Activated CD4-positive, alpha-beta T cell treated with anti-CD3 and anti-CD28 coated beads, Interleukin-2, amount 10 ng/mL, durations not matched to agents 7 days and 5 days (primary cell): ENCODE measurements around the gene ERMARD. TPM values are rescaled to one million over a fixed set of nuclear protein-coding genes. Genes with fewer than 3 reads are reported as not detected.

Source experiments
- CTCF ChIA-PET: fragments of 350-600 bp; sonication (Branson Sonifier 250); formaldehyde crosslinking; loops from one replicate; lab custom pipeline; 2021; ENCODE audit warnings: antibody characterized with exemption; lab: Charles Lee
- POLR2A ChIA-PET: fragments of 350-600 bp; sonication (Branson Sonifier 250); formaldehyde crosslinking; loops from one replicate; lab custom pipeline; 2021; ENCODE audit warnings: antibody characterized with exemption; lab: Charles Lee
- DNase-seq: peaks from one replicate; pipeline ENCODE4 v3.0.0-alpha.2; 2020
- H3K27ac Mint-ChIP-seq: one replicate; pipeline ENCODE4 v1.8.0; 2021; ENCODE audit warnings: mild to moderate bottlenecking, moderate library complexity, mixed read lengths
- H3K27me3 Mint-ChIP-seq: one replicate; pipeline ENCODE4 v1.8.0; 2021; ENCODE audit warnings: mixed read lengths
- H3K36me3 Mint-ChIP-seq: one replicate; pipeline ENCODE4 v1.8.0; 2021; ENCODE audit warnings: low read depth, mixed read lengths
- H3K4me1 Mint-ChIP-seq: one replicate; pipeline ENCODE4 v1.8.0; 2021; ENCODE audit warnings: mixed read lengths
- H3K4me3 Mint-ChIP-seq: one replicate; pipeline ENCODE4 v1.8.0; 2021; ENCODE audit warnings: mild to moderate bottlenecking, moderate library complexity, mixed read lengths
- H3K9me3 Mint-ChIP-seq: one replicate; pipeline ENCODE4 v1.8.0; 2021; ENCODE audit warnings: mixed read lengths
- total RNA-seq, 2 experiments: library from RNA; stranded (reverse); gene quantifications; one replicate each; pipeline ENCODE4 v1.2.3, GENCODE V29; 2021

The ERMARD gene
- total RNA-seq, 2 experiments from 2014 or later = 28.1 to 35.6 TPM

DNA sequence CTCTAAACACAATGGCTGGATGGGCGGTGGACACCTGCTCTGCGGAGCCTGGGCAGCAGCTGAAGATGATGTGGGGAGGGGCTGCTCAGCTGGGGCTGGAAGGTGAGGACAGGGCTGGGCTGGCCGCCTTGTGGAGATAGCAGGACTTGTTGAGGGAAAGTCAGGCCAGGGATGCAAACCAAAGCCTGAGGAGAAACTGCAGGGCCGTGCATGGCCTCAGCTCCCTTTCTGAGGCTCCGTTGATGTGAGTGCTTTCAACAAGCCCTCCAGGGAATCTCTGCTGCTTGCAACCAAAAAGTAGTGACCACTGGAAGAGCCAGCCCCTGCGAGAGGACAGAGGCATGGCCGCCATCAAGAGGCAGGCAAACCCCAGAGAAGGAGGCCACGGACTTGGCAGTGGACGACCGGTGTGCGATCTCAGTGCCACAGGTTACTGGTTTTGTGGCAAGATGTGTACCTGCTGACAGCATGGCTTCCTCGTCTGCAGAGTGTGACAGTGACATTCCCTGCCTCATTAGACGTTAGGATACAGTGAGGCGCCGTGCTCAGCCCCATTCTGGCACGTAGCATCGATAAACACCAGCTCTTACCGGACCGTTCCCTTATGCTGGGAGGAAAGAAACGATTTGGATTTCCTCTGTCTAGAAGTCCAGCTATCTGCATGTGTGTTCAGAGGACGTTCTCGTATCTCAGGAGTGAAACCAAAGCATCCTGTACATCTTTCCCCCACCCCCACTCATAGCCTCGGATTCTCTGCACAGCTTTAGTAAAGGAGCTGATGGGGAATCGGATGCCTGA, 37.9 kb downstream of the ERMARD start:
- Mint-ChIP-seq H3K27ac (no peak overlapping the region), H3K27me3 (peaks cover 36% of the 10 kb centered on the region), H3K36me3 (no peaks in the 10 kb centered on the region), H3K9me3 (no peaks in the 10 kb centered on the region), H3K4me3 (no peak overlapping the region), H3K4me1 (peaks cover 21% of the 10 kb centered on the region)
- ChIA-PET POLR2A (interaction anchor here (0.9 kb wide), 1 partner anchor 14 kb away, joined by 3 read pairs; no protein-coding TSS in a partner anchor), CTCF (interaction anchor here (0.6 to 2.4 kb wide), 15 partner anchors 13 to 764 kb away, joined by 3 to 36 read pairs (median 3); partner anchors contain the start of gene TBP)
- DNase-seq = no peak

GRCh38 chr6:169789944-169790927, 38.8 kb downstream of the ERMARD start:
- no peak overlapping the region for H3K27ac Mint-ChIP-seq
- H3K9me3 Mint-ChIP-seq = no peaks in the 10 kb centered on the region
- H3K4me1 Mint-ChIP-seq = peaks cover 21% of the 10 kb centered on the region
- H3K4me3 Mint-ChIP-seq = peak overlapping the region; percentile 68
- DNase-seq = peak; percentile 68
- POLR2A ChIA-PET = interaction anchor here (0.5 to 0.9 kb wide), 2 partner anchors 14 to 26 kb away, joined by 3 read pairs; no protein-coding TSS in a partner anchor
- H3K36me3 Mint-ChIP-seq = no peaks in the 10 kb centered on the region
- CTCF ChIA-PET = interaction anchor here (0.6 to 2.4 kb wide), 20 partner anchors 14 to 764 kb away, joined by 3 to 36 read pairs (median 3); partner anchors contain the start of gene TBP
- H3K27me3 Mint-ChIP-seq = peaks cover 43% of the 10 kb centered on the region

GRCh38 chr6:169791721-169792131, 40.3 kb downstream of the ERMARD start:
- no peaks in the 10 kb centered on the region for H3K36me3 Mint-ChIP-seq
- peak overlapping the region; percentile 3 for H3K4me3 Mint-ChIP-seq
- H3K4me1 Mint-ChIP-seq = peaks cover 21% of the 10 kb centered on the region
- H3K27ac Mint-ChIP-seq = no peak overlapping the region
- ChIA-PET CTCF (interaction anchor here (1.0 to 4.0 kb wide), 3 partner anchors 13 to 726 kb away, joined by 3 to 38 read pairs (median 36); no protein-coding TSS in a partner anchor), POLR2A (no interaction called here)
- DNase-seq = no peak
- no peaks in the 10 kb centered on the region for H3K9me3 Mint-ChIP-seq
- peaks cover 55% of the 10 kb centered on the region for H3K27me3 Mint-ChIP-seq

DNA sequence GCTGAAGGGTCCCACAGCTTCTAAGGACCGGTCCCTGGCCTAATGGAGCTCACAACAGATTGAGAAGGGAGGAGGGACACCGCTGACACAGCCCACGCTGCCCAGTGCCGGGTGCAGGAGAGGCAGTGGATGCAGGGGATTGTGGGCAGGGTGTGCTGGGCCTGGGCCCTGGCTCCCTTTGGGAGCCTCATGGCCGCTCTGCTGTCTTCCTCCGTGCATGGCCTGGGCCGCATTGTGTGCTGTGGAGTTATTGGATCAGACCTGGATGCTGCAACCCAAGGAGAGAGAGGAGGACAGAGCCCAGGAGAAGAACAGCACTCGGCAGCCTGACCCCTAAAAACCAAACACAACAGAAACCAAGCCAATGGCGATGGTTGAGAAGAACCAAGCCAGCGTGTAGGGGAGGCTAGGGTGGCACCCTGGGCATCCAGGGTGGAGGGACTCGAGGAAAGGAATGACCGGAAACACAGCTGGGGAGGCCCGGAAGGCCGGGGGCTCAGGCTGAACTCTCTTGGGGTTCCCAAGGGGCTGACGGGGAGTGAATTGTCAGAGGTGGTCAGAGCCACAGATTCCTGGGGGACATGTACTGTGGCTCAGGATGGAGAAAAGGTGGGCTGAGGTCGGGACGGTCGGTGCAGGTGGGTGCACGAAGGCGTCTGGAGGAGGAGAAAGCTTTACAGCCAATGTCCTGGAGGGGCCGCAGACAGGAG, 41.0 kb downstream of the ERMARD start:
- no peak for DNase-seq
- ChIA-PET POLR2A (no interaction called here), CTCF (interaction anchor here (0.9 to 4.0 kb wide), 2 partner anchors 12 to 759 kb away, joined by 3 to 38 read pairs; no protein-coding TSS in a partner anchor)
- no peaks in the 10 kb centered on the region for H3K9me3 Mint-ChIP-seq
- no peak overlapping the region for H3K4me3 Mint-ChIP-seq
- no peak overlapping the region for H3K27ac Mint-ChIP-seq
- peaks cover 21% of the 10 kb centered on the region for H3K4me1 Mint-ChIP-seq
- H3K27me3 Mint-ChIP-seq = peaks cover 59% of the 10 kb centered on the region
- H3K36me3 Mint-ChIP-seq = no peaks in the 10 kb centered on the region

- peaks cover 63% of the 10 kb centered on the region for H3K27me3 Mint-ChIP-seq
- H3K27ac Mint-ChIP-seq = no peak overlapping the region
- ChIA-PET POLR2A (no interaction called here), CTCF (interaction anchor here (0.8 to 4.0 kb wide), 3 partner anchors 11 to 758 kb away, joined by 3 to 38 read pairs (median 4); no protein-coding TSS in a partner anchor)
- H3K36me3 Mint-ChIP-seq = no peaks in the 10 kb centered on the region
- H3K4me1 Mint-ChIP-seq = peaks cover 21% of the 10 kb centered on the region
- H3K4me3 Mint-ChIP-seq = no peak overlapping the region
- H3K9me3 Mint-ChIP-seq = no peaks in the 10 kb centered on the region
- DNase-seq = peak; percentile 5
Observed at GRCh38 chr6:169793408-169793807, 42.0 kb downstream of the ERMARD start.

GRCh38 chr6:169794317-169795055, 43.1 kb downstream of the ERMARD start:
- no peaks in the 10 kb centered on the region for H3K36me3 Mint-ChIP-seq
- H3K9me3 Mint-ChIP-seq = no peaks in the 10 kb centered on the region
- ChIA-PET CTCF (interaction anchor here (1.1 to 4.0 kb wide), 4 partner anchors 10 to 169 kb away, joined by 3 to 38 read pairs (median 4); no protein-coding TSS in a partner anchor), POLR2A (no interaction called here)
- no peak overlapping the region for H3K4me3 Mint-ChIP-seq
- peaks cover 18% of the 10 kb centered on the region for H3K4me1 Mint-ChIP-seq
- no peak overlapping the region for H3K27ac Mint-ChIP-seq
- peaks cover 71% of the 10 kb centered on the region for H3K27me3 Mint-ChIP-seq
- DNase-seq = peak; percentile 2

GRCh38 chr6:169795196-169795595, 43.8 kb downstream of the ERMARD start:
- POLR2A ChIA-PET = no interaction called here
- no peak overlapping the region for H3K27ac Mint-ChIP-seq

DNA sequence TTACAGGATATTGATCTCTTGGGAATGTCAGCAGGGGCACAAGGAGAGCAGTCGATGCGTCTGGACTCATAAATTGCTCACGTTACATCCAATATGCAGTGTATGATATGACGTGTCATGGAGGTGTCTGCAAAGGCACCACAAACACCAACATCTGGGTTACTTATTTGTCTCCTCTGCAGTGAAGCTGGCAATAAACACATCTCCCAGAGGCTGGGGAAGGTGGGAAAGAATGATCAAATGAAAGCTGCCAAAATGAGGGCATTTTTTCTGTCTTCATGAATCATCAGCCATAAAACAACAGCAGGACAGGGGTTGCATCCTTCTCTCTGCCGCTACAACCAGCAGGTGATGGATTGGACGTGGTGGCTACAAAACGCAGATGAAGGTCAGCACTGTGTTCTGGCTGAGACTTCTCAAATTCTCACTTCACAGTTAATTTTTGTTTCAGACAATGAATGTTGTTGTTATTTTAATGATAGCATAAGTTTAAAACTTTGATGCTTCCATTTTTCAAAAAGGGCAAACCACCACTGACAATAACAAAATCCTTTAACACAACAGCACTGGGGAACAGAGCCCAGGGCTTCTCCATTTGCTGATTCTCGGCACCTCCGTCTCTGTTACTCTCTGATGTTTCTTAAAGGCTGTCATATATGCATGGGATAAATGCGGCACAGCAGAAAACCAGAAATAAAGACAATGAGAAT, 47.5 kb downstream of the ERMARD start:
- ChIA-PET CTCF (no interaction called here), POLR2A (no interaction called here)
- Mint-ChIP-seq H3K27ac (no peak overlapping the region), H3K9me3 (no peaks in the 10 kb centered on the region), H3K4me1 (peaks cover 12% of the 10 kb centered on the region), H3K4me3 (no peak overlapping the region), H3K36me3 (no peaks in the 10 kb centered on the region), H3K27me3 (peaks cover 60% of the 10 kb centered on the region)
- DNase-seq = no peak

More at GRCh38 chr6:169795196-169795595, 43.8 kb downstream of the ERMARD start:
- Mint-ChIP-seq H3K27me3 (peaks cover 72% of the 10 kb centered on the region), H3K9me3 (no peaks in the 10 kb centered on the region), H3K4me3 (no peak overlapping the region), H3K36me3 (no peaks in the 10 kb centered on the region), H3K4me1 (peaks cover 11% of the 10 kb centered on the region)
- CTCF ChIA-PET = interaction anchor here (0.7 to 4.0 kb wide), 4 partner anchors 9 to 232 kb away, joined by 3 to 38 read pairs (median 4); no protein-coding TSS in a partner anchor
- no peak for DNase-seq

- no peaks in the 10 kb centered on the region for H3K36me3 Mint-ChIP-seq
- POLR2A ChIA-PET = no interaction called here
- H3K27ac Mint-ChIP-seq = no peak overlapping the region
- CTCF ChIA-PET = no interaction called here
- H3K4me3 Mint-ChIP-seq = no peak overlapping the region
- no peak for DNase-seq
- H3K9me3 Mint-ChIP-seq = no peaks in the 10 kb centered on the region
- peaks cover 65% of the 10 kb centered on the region for H3K27me3 Mint-ChIP-seq
- peaks cover 18% of the 10 kb centered on the region for H3K4me1 Mint-ChIP-seq
Observed at GRCh38 chr6:169799474-169799926, 48.1 kb downstream of the ERMARD start.

DNA sequence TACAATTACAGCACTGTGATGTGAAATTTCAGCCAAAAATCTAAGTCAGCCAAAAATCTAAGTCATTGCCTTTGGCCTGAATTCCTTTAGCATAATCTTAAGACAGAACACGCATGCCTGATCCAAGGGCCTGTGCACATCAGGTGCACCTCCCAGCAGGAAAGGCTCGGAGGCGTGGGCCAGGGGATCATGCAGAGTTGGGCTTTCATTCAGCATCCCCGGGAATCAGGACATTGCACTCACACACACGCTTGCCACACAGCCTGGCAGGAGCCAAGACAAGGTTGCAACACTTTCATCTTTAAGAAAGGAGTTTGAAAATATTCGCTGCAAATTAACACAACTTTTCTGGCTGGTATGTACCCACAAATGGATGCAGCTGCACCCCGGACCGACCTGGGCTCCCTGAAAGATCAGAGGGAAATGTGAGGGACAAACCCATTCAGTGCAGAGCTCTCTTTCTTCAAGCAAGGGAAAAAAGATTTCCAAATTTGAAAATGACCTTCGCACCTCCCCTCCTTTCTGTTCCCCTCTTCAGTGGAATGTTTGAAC, 48.8 kb downstream of the ERMARD start:
- Mint-ChIP-seq H3K4me3 (no peak overlapping the region), H3K27ac (no peak overlapping the region), H3K9me3 (no peaks in the 10 kb centered on the region), H3K36me3 (no peaks in the 10 kb centered on the region), H3K27me3 (peaks cover 66% of the 10 kb centered on the region), H3K4me1 (peaks cover 25% of the 10 kb centered on the region)
- POLR2A ChIA-PET = no interaction called here
- CTCF ChIA-PET = no interaction called here
- no peak for DNase-seq
